MM.1S (cell line): Measurements from ENCODE around the gene CDC123.

ENCODE experiments used
- CTCF ChIP-seq: fragments of 300-600 bp; sonication (generic); IDR thresholded peaks from 2 replicates; pipeline ENCODE4 v1.5.1; 2016; ENCODE audit warnings: antibody characterized with exemption, low read length, mixed read lengths
- EZH2 ChIP-seq: fragments of 300-600 bp; sonication (generic); optimal IDR thresholded peaks from 2 replicates; pipeline ENCODE3; 2017; ENCODE audit warnings: low read depth, mild to moderate bottlenecking, antibody characterized with exemption, low read length, mixed read lengths

GRCh38 chr10:12160664-12161063 is 35.3 kb upstream of the CDC123 start:
- no peak for TF ChIP-seq CTCF
- no peak for TF ChIP-seq EZH2
